Panc1 (cell line): ENCODE results near the gene VWA8. TPM values are rescaled to one million over a fixed set of nuclear protein-coding genes. Genes with fewer than 3 reads are reported as not detected.
"Not testable (repeated sequence)": the region's sequence is repeated elsewhere in the genome, so short reads cannot be mapped to it uniquely, and the experiment has no call there.

Source experiments
- ATAC-seq: fragments of 200-7000 bp; cut with Tn5 transposase; 2 replicates; pipeline ENCODE4 v1.9.1; 2020; ENCODE audit warnings: mild to moderate bottlenecking, moderate library complexity
- BruUV-seq: library from RNA; stranded (reverse); fragments of 400-500 nt; replicated peaks from 2 replicates; lab custom pipeline; 2021; lab: Mats Ljungman, UMichigan
- CTCF ChIA-PET: fragments of 300-600 bp; sonication (Branson Sonifier 250); formaldehyde crosslinking; loops from one replicate; lab custom pipeline; 2022; ENCODE audit warnings: antibody characterized with exemption; lab: Charles Lee
- POLR2A ChIA-PET: fragments of 300-600 bp; sonication (Branson Sonifier 250); formaldehyde crosslinking; loops from one replicate; lab custom pipeline; 2022; ENCODE audit warnings: antibody characterized with exemption; lab: Charles Lee
- DNase-seq: peaks from one replicate; pipeline ENCODE4 v3.0.0-alpha.2; 2010; ENCODE audit warnings: low read depth, low spot score
- H3K27ac ChIP-seq: 2 replicates; pipeline ENCODE4 v1.5.1; 2011; ENCODE audit warnings: mild to moderate bottlenecking, low read length, inconsistent platforms
- H3K27me3 ChIP-seq: fragments of 200-500 bp; sonication (Bioruptor generic); 2 replicates; pipeline ENCODE4 v1.6.0; 2014; ENCODE audit warnings: low read length, inconsistent platforms; ENCODE audit not compliant: control insufficient read depth, insufficient read depth
- H3K36me3 ChIP-seq: fragments of 200-500 bp; sonication (Bioruptor generic); 2 replicates; pipeline ENCODE4 v1.5.1; 2014; ENCODE audit warnings: inconsistent platforms, mild to moderate bottlenecking, low read length, moderate library complexity; ENCODE audit not compliant: control insufficient read depth, insufficient read depth
- H3K4me1 ChIP-seq: 2 replicates; pipeline ENCODE4 v1.5.1; 2011; ENCODE audit warnings: inconsistent platforms, mild to moderate bottlenecking, low read length, moderate library complexity; ENCODE audit not compliant: control insufficient read depth, insufficient read depth
- H3K4me3 ChIP-seq, 2 experiments: 2 replicates each; pipeline ENCODE4 v1.5.1; 2011 to 2012; ENCODE audit warnings: low read depth in 2 of 2, low read length in 2 of 2, mild to moderate bottlenecking in 2 of 2, inconsistent platforms in 1 of 2, moderate library complexity in 1 of 2
- H3K9me3 ChIP-seq: fragments of 200-500 bp; sonication (Bioruptor generic); 2 replicates; pipeline ENCODE4 v1.5.1; 2014; ENCODE audit warnings: low read depth, mild to moderate bottlenecking, inconsistent platforms, low read length, moderate library complexity; ENCODE audit not compliant: control insufficient read depth, insufficient read depth
- CTCF ChIP-seq: fragments of 450-650 bp; IDR thresholded peaks from 2 replicates; pipeline ENCODE4 v1.5.1; 2017; ENCODE audit warnings: mild to moderate bottlenecking
- POLR2AphosphoS5 ChIP-seq: IDR thresholded peaks from 2 replicates; pipeline ENCODE4 v1.6.1; 2012; ENCODE audit warnings: mild to moderate bottlenecking, low read depth, low read length, moderate library complexity
- SIN3A ChIP-seq: IDR thresholded peaks from 2 replicates; pipeline ENCODE4 v1.6.1; 2012; ENCODE audit warnings: low read depth, mild to moderate bottlenecking, low read length, moderate library complexity, borderline replicate concordance; ENCODE audit not compliant: insufficient read depth
- TCF7L2 ChIP-seq: IDR thresholded peaks from 2 replicates; pipeline ENCODE4 v1.6.1; 2011; ENCODE audit warnings: mild to moderate bottlenecking, low read depth, low read length, inconsistent platforms
- in situ Hi-C: cut with HindIII; loops from 2 replicates; pipeline ENCODE4 v1.10.0; 2016; ENCODE audit warnings: low sequenced_read_pairs, low pct_unique_long_range_greater_than_20kb
- intact Hi-C: fragments of 100-400 bp; cut with micrococcal nuclease; formaldehyde crosslinking; loops from one replicate; pipeline ENCODE4 v1.10.0; 2022; ENCODE audit not compliant: unreplicated experiment
- total RNA-seq: library from RNA; stranded (reverse); gene quantifications from one replicate; pipeline ENCODE4 v1.2.1, GENCODE V29; 2021; ENCODE audit not compliant: unreplicated experiment
- TF ChIP-seq, protein P1 (sequence below), 2 experiments: IDR thresholded peaks; 2 replicates each; pipeline ENCODE4 v1.6.1; 2011 to 2012; ENCODE audit warnings: low read depth in 2 of 2, control low read depth in 1 of 2, low read length in 1 of 2, mild to moderate bottlenecking in 1 of 2, moderate library complexity in 1 of 2; ENCODE audit not compliant: insufficient read depth in 1 of 2

Gene VWA8
- total RNA-seq, 1 experiment from 2014 or later, result 11.2 TPM

- intact Hi-C loops, result no loop called here
- CTCF ChIA-PET, result no interaction called here
- no peak for DNase-seq
- POLR2A ChIA-PET, result no interaction called here
- no peaks in the 10 kb centered on the region for H3K9me3 ChIP-seq
- H3K4me3 ChIP-seq, result no peak overlapping the region
- no peak for ATAC-seq
- TF ChIP-seq SIN3A, result no peak
- no peak for TF ChIP-seq CTCF
- no peak for TF ChIP-seq POLR2AphosphoS5
- TF ChIP-seq TCF7L2, result no peak
- no peaks in the 10 kb centered on the region for H3K27me3 ChIP-seq
- H3K36me3 ChIP-seq, result no peaks in the 10 kb centered on the region
- no peak overlapping the region for H3K27ac ChIP-seq
- in situ Hi-C loops, result no loop called here
- H3K4me1 ChIP-seq, result no peaks in the 10 kb centered on the region
- no TSS peak for BruUV-seq
Measured at GRCh38 chr13:41891119-41891518, 69.8 kb downstream of the VWA8 start.

- no TSS peak for BruUV-seq
- no peak for TF ChIP-seq TCF7L2
- TF ChIP-seq, protein P1, sequence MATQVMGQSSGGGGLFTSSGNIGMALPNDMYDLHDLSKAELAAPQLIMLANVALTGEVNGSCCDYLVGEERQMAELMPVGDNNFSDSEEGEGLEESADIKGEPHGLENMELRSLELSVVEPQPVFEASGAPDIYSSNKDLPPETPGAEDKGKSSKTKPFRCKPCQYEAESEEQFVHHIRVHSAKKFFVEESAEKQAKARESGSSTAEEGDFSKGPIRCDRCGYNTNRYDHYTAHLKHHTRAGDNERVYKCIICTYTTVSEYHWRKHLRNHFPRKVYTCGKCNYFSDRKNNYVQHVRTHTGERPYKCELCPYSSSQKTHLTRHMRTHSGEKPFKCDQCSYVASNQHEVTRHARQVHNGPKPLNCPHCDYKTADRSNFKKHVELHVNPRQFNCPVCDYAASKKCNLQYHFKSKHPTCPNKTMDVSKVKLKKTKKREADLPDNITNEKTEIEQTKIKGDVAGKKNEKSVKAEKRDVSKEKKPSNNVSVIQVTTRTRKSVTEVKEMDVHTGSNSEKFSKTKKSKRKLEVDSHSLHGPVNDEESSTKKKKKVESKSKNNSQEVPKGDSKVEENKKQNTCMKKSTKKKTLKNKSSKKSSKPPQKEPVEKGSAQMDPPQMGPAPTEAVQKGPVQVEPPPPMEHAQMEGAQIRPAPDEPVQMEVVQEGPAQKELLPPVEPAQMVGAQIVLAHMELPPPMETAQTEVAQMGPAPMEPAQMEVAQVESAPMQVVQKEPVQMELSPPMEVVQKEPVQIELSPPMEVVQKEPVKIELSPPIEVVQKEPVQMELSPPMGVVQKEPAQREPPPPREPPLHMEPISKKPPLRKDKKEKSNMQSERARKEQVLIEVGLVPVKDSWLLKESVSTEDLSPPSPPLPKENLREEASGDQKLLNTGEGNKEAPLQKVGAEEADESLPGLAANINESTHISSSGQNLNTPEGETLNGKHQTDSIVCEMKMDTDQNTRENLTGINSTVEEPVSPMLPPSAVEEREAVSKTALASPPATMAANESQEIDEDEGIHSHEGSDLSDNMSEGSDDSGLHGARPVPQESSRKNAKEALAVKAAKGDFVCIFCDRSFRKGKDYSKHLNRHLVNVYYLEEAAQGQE (IDR thresholded peaks at IDR 0.05; ENCODE audit: insufficient read depth in 1 of 2, low read depth in 2 of 2, low read length in 1 of 2), result no peak
- TF ChIP-seq CTCF, result no peak
- no peak for TF ChIP-seq SIN3A
- TF ChIP-seq POLR2AphosphoS5, result no peak
- no peaks in the 10 kb centered on the region for H3K4me1 ChIP-seq
Measured at GRCh38 chr13:41883147-41883546, 77.8 kb downstream of the VWA8 start.

GRCh38 chr13:41881890-41882289, 79.0 kb downstream of the VWA8 start:
- ATAC-seq, BruUV-seq, H3K27me3 ChIP-seq, H3K4me3 ChIP-seq, DNase-seq, H3K36me3 ChIP-seq, H3K27ac ChIP-seq, H3K4me1 ChIP-seq, POLR2A ChIA-PET, in situ Hi-C loops, H3K9me3 ChIP-seq, intact Hi-C loops, CTCF ChIA-PET: not testable (repeated sequence)

More at GRCh38 chr13:41883147-41883546, 77.8 kb downstream of the VWA8 start:
- no peaks in the 10 kb centered on the region; the same call in 1 of the 2 replicates for H3K36me3 ChIP-seq
- no peak for ATAC-seq
- CTCF ChIA-PET, result no interaction called here
- intact Hi-C loops, result no loop called here
- H3K27me3 ChIP-seq, result no peaks in the 10 kb centered on the region
- POLR2A ChIA-PET, result no interaction called here
- H3K4me3 ChIP-seq, result no peak overlapping the region
- in situ Hi-C loops, result no loop called here
- no peaks in the 10 kb centered on the region for H3K9me3 ChIP-seq
- no peak for DNase-seq
- no peak overlapping the region for H3K27ac ChIP-seq
